Measurements from ENCODE around the gene CDC73. TPM values are rescaled to one million over a fixed set of nuclear protein-coding genes. Genes with fewer than 3 reads are reported as not detected.

CDC73 gene
- total and polyA plus RNA-seq, 2 of the 13 experiments (the other 11 are each of a cell fraction or from before 2014, with no cell fraction given): 20.2 to 26.3 TPM

DNA sequence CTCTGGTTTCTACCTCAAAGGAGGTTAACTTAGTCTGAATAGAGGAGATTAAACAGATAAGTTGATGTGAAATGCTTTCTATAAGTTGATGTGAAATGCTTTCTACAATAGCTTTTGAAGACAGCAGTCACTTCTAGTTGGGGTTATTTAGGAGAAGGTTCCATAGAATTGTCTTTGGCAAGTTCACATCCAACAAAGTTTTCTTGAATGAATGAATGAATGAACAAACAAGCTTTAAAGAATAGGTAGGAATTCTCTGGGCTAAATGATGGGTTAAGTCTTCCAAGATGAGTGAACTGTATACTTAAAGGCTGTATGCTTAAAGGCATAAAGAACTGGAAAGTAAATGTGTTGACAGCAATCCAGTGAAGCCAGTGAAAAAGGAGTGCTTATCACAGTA lies 1.9 kb downstream of the CDC73 start:
- H3K9ac ChIP-seq (ENCODE audit: insufficient read depth, low read depth, low read length): peak overlapping the region; percentile 87; the same call in 1 of the 2 replicates
- intact Hi-C loops (cut with micrococcal nuclease; ENCODE audit: unreplicated experiment) (loop anchor here (5.0 kb wide), 2 partner anchors 316 to 416 kb away; partner anchors contain the start of gene RGS2), in situ Hi-C loops (cut with HindIII; ENCODE audit: extremely low pct_ligation_motif_present, low pct_unique_long_range_greater_than_20kb) (loop anchor here (10.0 kb wide), 1 partner anchor 319 kb away; the partner anchor contains the start of gene RGS2)
- H3K4me1 ChIP-seq (ENCODE audit: insufficient read depth, low read length): peaks cover 32% of the 10 kb centered on the region
- no peak overlapping the region for H3K27ac ChIP-seq (ENCODE audit: extremely low read length, insufficient read depth, low read length)
- peak overlapping the region in 2 of 3 experiments; percentile 85 to 98; a peak in 4 of 6 replicates for H3K4me3 ChIP-seq (replicated peaks in 1 of 3; ENCODE audit: insufficient read depth in 1 of 3, low read depth in 2 of 3, low read length in 3 of 3)
- H2AFZ ChIP-seq (ENCODE audit: low read length): no peak overlapping the region
- CTCF ChIA-PET (ENCODE audit: low intra/inter-chr PET ratio, low total read pairs): no interaction called here
- no peak for TF ChIP-seq GTF2F1 (IDR thresholded peaks at IDR 0.05; ENCODE audit: low read length)
- no peak for TF ChIP-seq ZBTB38 (CRISPR knock-in tag; IDR thresholded peaks at IDR 0.05)
- TF ChIP-seq ZNF546 (CRISPR knock-in tag; conservative IDR thresholded peaks at IDR 0.05): no peak
- TF ChIP-seq, protein P1, sequence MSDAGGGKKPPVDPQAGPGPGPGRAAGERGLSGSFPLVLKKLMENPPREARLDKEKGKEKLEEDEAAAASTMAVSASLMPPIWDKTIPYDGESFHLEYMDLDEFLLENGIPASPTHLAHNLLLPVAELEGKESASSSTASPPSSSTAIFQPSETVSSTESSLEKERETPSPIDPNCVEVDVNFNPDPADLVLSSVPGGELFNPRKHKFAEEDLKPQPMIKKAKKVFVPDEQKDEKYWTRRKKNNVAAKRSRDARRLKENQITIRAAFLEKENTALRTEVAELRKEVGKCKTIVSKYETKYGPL (CRISPR knock-in tag; IDR thresholded peaks at IDR 0.05): no peak
- TF ChIP-seq ZNF329 (CRISPR knock-in tag; IDR thresholded peaks at IDR 0.05; ENCODE audit: low read depth): no peak
- TF ChIP-seq, protein P2, sequence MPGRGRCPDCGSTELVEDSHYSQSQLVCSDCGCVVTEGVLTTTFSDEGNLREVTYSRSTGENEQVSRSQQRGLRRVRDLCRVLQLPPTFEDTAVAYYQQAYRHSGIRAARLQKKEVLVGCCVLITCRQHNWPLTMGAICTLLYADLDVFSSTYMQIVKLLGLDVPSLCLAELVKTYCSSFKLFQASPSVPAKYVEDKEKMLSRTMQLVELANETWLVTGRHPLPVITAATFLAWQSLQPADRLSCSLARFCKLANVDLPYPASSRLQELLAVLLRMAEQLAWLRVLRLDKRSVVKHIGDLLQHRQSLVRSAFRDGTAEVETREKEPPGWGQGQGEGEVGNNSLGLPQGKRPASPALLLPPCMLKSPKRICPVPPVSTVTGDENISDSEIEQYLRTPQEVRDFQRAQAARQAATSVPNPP (CRISPR knock-in tag; IDR thresholded peaks at IDR 0.05): no peak
- TF ChIP-seq ZNF205 (CRISPR knock-in tag; IDR thresholded peaks at IDR 0.05): no peak
- TF ChIP-seq ZNF326 (CRISPR knock-in tag; IDR thresholded peaks at IDR 0.05; ENCODE audit: borderline replicate concordance): no peak
- TF ChIP-seq MYC (CRISPR knock-in tag; IDR thresholded peaks at IDR 0.05; ENCODE audit: borderline replicate concordance): no peak
- no peak for TF ChIP-seq TARDBP (CRISPR knock-in tag; IDR thresholded peaks at IDR 0.05)
- TF ChIP-seq ZNF552 (CRISPR knock-in tag; IDR thresholded peaks at IDR 0.05; ENCODE audit: borderline replicate concordance): no peak
- no peak for TF ChIP-seq TBX2 (CRISPR knock-in tag; IDR thresholded peaks at IDR 0.05; ENCODE audit: borderline replicate concordance)
- no peak for TF ChIP-seq ZNF432 (CRISPR knock-in tag; IDR thresholded peaks at IDR 0.05; ENCODE audit: borderline replicate concordance)
- FAIRE-seq: no peak
- H3K4me2 ChIP-seq (ENCODE audit: low read depth, low read length): peak overlapping the region; percentile 71
- no TSS peak for BruUV-seq (replicated peaks)
- DNase-seq (ENCODE audit: low spot score): no peak
- H3K36me3 ChIP-seq (replicated peaks in 1 of 2; ENCODE audit: control insufficient read depth in 1 of 2, insufficient read depth in 2 of 2, low read length in 2 of 2): peaks cover 1 to 10% of the 10 kb centered on the region in 2 experiments; a peak in 2 of 5 replicates
- no peaks in the 10 kb centered on the region for H3K9me3 ChIP-seq (ENCODE audit: low read length)
- POLR2A ChIA-PET: interaction anchor here (2.7 to 3.5 kb wide), 2 partner anchors 19 to 65 kb away, joined by 18 to 31 read pairs; partner anchors contain the start of genes GLRX2, RO60 and UCHL5
- ATAC-seq: no peak
- no peaks in the 10 kb centered on the region; a peak in 2 of 5 replicates for H3K27me3 ChIP-seq (ENCODE audit: control insufficient read depth in 1 of 2, insufficient read depth in 2 of 2, low read length in 2 of 2)
- peaks cover 59% of the 10 kb centered on the region for H3K79me2 ChIP-seq (ENCODE audit: insufficient read depth, low read length)
- peaks cover 14% of the 10 kb centered on the region for H4K20me1 ChIP-seq (ENCODE audit: insufficient read depth, low read length)

Data from HepG2 (cell line).